ENCODE data around the gene SNRNP200. TPM values are rescaled to one million over a fixed set of nuclear protein-coding genes. Genes with fewer than 3 reads are reported as not detected.

Gene SNRNP200
- polyA plus RNA-seq, 3 donors = 187 to 201 (median 193) TPM

- DNase-seq (ENCODE audit: extremely low read depth in 1 of 11, low read depth in 9 of 11, low spot score in 4 of 11) = no peak
Observed at GRCh38 chr2:96330407-96330806, 25.1 kb upstream of the SNRNP200 start.

GRCh38 chr2:96329874-96330273 is 24.5 kb upstream of the SNRNP200 start:
- no peak for DNase-seq (ENCODE audit: extremely low read depth in 1 of 11, low read depth in 9 of 11, low spot score in 4 of 11)

GRCh38 chr2:96329456-96329855 is 24.1 kb upstream of the SNRNP200 start:
- no peak for DNase-seq (ENCODE audit: extremely low read depth in 1 of 11, low read depth in 9 of 11, low spot score in 4 of 11)

- no peak for DNase-seq (ENCODE audit: extremely low read depth in 1 of 11, low read depth in 9 of 11, low spot score in 4 of 11)
Observed at GRCh38 chr2:96326990-96327820, 21.9 kb upstream of the SNRNP200 start.

- no peak for DNase-seq (ENCODE audit: extremely low read depth in 1 of 11, low read depth in 9 of 11, low spot score in 4 of 11)
Observed at GRCh38 chr2:96326564-96326963, 21.2 kb upstream of the SNRNP200 start.

GRCh38 chr2:96325884-96326255 is 20.5 kb upstream of the SNRNP200 start:
- DNase-seq (ENCODE audit: extremely low read depth in 1 of 11, low read depth in 9 of 11, low spot score in 4 of 11) = no peak

- peak in 1 of 11 donors; percentile 23 for DNase-seq (ENCODE audit: extremely low read depth in 1 of 11, low read depth in 9 of 11, low spot score in 4 of 11)
Observed at GRCh38 chr2:96325041-96325883, 19.9 kb upstream of the SNRNP200 start, which contains the start of gene ITPRIPL1. Gene ITPRIPL1, plus strand, starts transcription at chr2:96325317. Its CDS starts 523 bp downstream, at chr2:96325840.

GRCh38 chr2:96324721-96325040 is 19.3 kb upstream of the SNRNP200 start:
- DNase-seq (ENCODE audit: extremely low read depth in 1 of 11, low read depth in 9 of 11, low spot score in 4 of 11) = no peak

- DNase-seq (ENCODE audit: extremely low read depth in 1 of 11, low read depth in 9 of 11, low spot score in 4 of 11) = no peak
Observed at GRCh38 chr2:96323849-96324248, 18.5 kb upstream of the SNRNP200 start.

- DNase-seq (ENCODE audit: extremely low read depth in 1 of 11, low read depth in 9 of 11, low spot score in 4 of 11) = peak in 2 of 11 donors; percentile 26 to 28
Observed at GRCh38 chr2:96320728-96321622, 15.6 kb upstream of the SNRNP200 start.

- no peak for DNase-seq (ENCODE audit: extremely low read depth in 1 of 11, low read depth in 9 of 11, low spot score in 4 of 11)
Observed at GRCh38 chr2:96320326-96320725, 15.0 kb upstream of the SNRNP200 start.

- no peak for DNase-seq (ENCODE audit: extremely low read depth in 1 of 11, low read depth in 9 of 11, low spot score in 4 of 11)
Observed at GRCh38 chr2:96319396-96319795, 14.1 kb upstream of the SNRNP200 start.

- no peak for DNase-seq (ENCODE audit: extremely low read depth in 1 of 11, low read depth in 9 of 11, low spot score in 4 of 11)
Observed at GRCh38 chr2:96318723-96319122, 13.4 kb upstream of the SNRNP200 start.

GRCh38 chr2:96317584-96317997 is 12.2 kb upstream of the SNRNP200 start:
- no peak for DNase-seq (ENCODE audit: extremely low read depth in 1 of 11, low read depth in 9 of 11, low spot score in 4 of 11)

GRCh38 chr2:96316999-96317398 is 11.7 kb upstream of the SNRNP200 start:
- no peak for DNase-seq (ENCODE audit: extremely low read depth in 1 of 11, low read depth in 9 of 11, low spot score in 4 of 11)

GRCh38 chr2:96315400-96316071 is 10.2 kb upstream of the SNRNP200 start:
- DNase-seq (ENCODE audit: extremely low read depth in 1 of 11, low read depth in 9 of 11, low spot score in 4 of 11) = no peak

GRCh38 chr2:96315005-96315399 is 9.7 kb upstream of the SNRNP200 start:
- no peak for DNase-seq (ENCODE audit: extremely low read depth in 1 of 11, low read depth in 9 of 11, low spot score in 4 of 11)

GRCh38 chr2:96308248-96308647 is 2.9 kb upstream of the SNRNP200 start:
- DNase-seq (ENCODE audit: extremely low read depth in 1 of 11, low read depth in 9 of 11, low spot score in 4 of 11) = no peak

GRCh38 chr2:96306370-96306769 is 1.0 kb upstream of the SNRNP200 start:
- DNase-seq (ENCODE audit: extremely low read depth in 1 of 11, low read depth in 9 of 11, low spot score in 4 of 11) = no peak
